SK-N-MC (cell line): ENCODE results near the gene PRND.

Experiments
- EZH2 ChIP-seq: fragments of 200-600 bp; sonication (generic); IDR thresholded peaks from one replicate; pipeline ENCODE4 v1.6.1; 2017; ENCODE audit warnings: antibody characterized with exemption
- POLR2AphosphoS5 ChIP-seq: IDR thresholded peaks from 2 replicates; pipeline ENCODE4 v1.6.1; 2012; ENCODE audit warnings: mild to moderate bottlenecking, low read depth, low read length, borderline replicate concordance

DNA sequence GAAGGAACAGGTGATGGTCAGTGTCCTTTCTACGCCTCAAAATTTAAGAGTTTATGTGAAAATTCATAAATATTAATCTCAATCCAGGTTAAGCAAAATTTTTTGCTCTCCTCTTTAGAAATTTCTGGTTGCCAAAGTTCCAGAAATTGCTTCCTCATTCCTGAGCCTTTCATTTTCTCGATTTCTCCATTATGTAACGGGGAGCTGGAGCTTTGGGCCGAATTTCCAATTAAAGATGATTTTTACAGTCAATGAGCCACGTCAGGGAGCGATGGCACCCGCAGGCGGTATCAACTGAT is 35.8 kb upstream of the PRND start:
- TF ChIP-seq POLR2AphosphoS5, result no peak
- TF ChIP-seq EZH2, result no peak
